ENCODE data around the gene ENG.
"Not testable (repeated sequence)": the region's sequence is repeated elsewhere in the genome, so short reads cannot be mapped to it uniquely, and the experiment has no call there.

ENG gene

DNA sequence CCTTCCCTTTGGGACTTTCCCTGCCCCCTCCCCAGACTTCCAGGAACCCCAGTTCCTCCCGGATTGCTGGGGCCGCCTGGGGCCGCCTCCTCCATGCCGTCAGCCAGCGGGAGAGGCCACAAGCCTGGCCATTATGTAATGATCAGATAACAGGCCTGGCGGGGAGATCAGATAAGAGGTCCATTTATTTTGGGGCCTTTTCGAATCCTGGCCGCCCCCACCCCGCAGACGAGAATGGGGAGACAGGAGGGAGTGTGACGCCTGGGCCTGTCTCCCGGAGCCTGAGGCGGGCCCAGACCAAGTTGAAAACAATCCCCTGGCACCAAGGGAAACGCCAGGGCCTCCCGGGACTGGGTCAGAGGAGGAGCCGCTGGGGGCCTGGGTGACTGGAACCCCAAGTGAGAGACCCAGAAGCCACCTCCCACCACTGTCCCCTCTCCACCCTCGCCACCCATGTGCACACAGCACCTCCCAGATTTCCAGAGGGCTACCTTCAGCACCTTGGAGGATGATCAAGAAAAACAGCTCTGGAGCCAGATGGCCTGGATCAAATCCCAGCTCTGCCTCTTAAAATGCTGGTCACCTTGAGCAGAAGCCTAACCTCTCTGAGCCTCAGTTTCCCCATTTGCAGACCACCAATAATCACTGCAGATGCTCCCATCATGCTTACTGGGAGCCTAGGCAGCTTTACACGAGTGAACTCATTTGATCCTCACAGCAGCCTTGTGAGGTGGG lies 7.8 kb downstream of the ENG start:
- DNase-seq (ENCODE audit: low read depth in 1 of 2, low spot score in 1 of 2), result no peak

DNA sequence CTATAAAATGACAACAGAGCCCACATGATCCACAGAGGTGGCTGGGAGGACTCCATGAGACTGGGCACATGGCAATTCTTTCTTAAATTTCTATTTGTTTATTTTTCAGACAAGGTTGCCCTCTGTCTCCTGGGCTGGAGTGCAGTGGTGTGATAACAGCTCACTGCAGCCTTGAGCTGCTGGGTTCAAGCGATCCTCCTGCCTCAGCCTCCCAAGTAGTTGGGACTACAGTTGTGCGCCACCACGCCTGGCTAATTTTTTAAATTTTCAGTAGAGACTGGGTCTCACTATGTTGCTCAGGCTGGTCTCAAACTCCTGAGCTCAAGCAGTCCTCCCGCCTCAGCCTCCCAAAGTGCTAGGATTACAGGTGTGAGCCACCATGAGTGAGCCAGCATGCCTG lies 8.8 kb downstream of the ENG start:
- not testable (repeated sequence) for DNase-seq (ENCODE audit: low read depth in 1 of 2, low spot score in 1 of 2)

DNA sequence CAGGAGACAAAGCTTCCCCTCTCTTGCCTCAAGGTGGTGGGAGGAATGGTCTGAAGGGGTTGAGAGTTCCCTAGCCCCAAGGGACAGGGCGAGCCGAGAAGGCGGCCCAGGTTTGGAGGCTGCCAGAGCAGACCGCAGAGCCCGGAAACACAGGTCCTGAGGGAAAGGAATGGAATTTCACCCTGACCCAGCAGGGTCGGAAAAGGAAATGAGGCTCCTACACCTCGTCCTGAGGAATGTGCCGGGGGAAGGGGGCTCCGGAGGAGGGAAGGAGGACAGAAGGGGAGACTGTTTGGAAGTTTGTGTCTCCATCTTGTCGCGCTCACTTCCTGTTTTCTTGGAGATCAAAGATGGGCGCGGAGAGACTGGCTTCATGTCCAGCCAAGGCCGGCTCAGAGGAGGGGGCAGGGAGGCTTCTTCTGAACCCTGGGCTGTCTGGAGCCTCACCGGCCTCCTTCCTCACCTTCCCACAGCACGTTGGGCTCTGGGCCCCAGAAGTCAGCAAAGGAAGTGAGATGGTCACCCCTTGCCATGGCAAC lies 9.6 kb downstream of the ENG start:
- DNase-seq (ENCODE audit: low read depth in 1 of 2, low spot score in 1 of 2), result no peak

DNA sequence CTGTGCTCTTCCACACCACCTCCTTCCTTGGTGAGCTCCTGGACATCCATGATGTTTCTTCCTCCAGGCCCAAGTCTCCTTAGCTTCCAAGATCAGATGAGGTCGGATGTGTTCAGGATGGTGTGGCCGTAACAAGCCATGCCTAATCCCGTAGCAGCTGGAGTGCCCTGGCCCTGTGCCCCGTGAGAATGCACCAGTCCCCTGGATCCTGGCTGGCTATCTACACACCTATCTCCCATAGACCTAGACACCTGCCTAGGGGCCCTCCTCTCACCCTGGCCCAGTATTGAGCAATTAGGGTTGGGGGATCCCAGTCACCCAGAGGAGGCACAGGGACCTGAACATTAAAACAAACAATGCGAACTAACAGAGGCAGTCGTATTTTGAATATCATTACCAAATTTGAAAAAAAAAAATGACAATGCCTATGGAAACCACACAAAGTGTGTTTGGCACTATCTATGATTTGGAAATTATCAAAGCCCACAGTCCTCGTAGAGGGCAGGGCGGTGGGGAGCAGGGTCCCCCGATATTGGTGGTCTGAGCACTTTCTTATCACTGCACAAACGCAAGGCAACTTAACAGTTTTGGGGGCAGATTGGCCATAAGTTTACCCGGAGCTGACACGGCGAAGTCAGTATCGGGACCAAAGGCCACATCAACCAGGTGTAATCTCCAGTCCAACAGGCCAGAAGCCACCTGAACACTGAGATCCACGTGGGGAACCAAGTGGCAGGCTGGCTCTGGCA lies 13.2 kb downstream of the ENG start:
- no peak for DNase-seq (ENCODE audit: low read depth in 1 of 2, low spot score in 1 of 2)

DNA sequence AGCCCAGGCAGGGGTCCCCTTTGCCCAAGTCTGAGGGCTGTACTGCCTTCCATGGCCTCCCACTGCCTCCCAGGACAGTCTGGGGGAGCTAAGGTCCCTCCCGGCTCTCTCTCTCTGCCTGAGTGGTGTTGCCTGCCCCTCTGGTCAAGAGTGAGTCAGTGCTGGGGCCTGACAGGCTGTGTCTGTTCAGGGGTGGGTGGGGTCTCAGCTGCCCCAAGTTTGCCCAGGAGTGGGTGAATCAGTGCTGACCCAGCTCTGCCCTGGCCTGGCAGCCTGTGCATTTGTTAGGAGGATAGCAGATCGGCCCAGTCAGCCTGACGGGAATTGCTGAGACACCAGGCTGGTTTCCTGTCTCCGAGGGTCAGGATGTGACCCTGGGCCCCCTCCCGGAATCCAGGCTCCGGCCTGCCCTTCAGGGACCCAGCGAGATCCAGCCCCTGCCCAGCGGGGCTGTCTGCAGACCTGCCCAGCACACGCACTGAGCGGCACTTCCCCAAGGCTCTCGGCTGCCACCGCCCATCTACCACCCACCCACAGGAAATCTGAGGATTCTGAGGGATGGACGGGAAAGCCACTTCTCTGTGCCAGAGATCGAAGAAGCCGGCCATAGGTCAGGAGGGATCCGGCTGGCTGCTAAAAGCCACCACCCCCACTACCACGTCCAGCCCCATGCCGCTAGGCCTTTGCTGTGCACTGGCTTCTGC lies 15.9 kb downstream of the ENG start:
- DNase-seq (ENCODE audit: low read depth in 1 of 2, low spot score in 1 of 2), result no peak

DNA sequence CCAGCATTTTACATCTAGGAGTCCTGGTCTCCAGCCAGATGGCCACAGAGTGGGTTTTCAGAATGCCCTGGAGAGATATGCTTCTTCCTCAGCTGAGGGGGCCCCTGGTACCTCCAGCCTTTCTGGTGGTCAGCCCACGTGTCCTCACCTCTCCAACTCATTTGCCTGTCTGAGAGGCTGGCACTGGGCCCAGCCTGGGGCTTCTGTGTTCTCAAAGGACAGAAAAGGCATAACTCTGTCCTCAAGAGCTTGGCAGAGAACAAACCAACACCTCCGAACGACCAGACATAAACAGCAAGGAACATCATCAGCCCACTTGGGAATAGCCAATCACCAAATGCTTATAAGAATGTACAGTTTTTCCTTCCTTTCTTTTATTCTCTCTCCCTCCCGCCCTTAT lies 17.1 kb downstream of the ENG start:
- DNase-seq (ENCODE audit: low read depth in 1 of 2, low spot score in 1 of 2), result no peak

DNA sequence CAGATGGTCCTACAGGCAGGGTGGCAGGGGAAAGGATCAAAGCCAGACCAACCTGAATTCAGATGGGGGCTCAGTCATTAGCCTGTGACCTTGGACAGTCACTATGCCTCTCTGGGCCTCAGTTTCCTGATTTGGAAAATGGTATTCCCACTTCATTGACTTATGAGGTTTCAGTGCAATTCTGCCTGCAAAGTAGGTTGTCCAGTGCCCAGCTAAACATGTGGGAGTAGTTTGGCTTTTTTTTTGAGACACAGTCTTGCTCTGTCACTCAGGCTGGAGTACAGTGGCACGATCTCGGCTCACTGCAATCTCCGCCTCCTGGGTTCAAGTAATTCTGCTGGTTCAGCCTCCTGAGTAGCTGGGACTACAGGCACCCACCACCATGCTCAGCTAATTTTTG lies 17.9 kb downstream of the ENG start:
- DNase-seq (ENCODE audit: low read depth in 1 of 2, low spot score in 1 of 2), result not testable (repeated sequence)

DNA sequence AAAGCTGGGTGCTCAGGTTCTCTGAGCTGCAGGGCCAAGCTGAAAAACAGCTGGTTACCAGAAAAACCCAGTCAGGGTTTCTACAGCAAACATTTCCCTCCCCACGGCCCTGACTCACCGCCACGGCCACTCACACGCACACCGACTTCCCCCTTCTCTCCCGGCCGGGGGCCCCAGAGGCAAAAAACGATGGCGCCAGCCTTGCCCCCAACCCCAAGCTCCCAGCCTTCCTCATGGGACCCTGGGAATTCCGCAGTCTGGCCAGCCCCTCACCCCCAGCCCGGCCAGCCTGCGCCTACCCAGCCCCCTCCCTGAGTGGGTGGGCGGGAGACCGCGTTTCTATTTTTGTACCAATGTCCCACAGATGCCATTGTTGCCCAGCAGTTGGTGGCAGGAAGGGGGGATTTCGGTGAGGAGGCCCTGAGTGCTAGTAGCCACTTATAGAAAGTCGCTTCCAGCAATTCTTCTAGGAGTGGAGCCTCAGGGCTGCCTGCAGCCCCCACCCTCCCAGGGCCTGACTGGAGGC lies 18.4 kb downstream of the ENG start:
- DNase-seq (ENCODE audit: low read depth in 1 of 2, low spot score in 1 of 2), result no peak

DNA sequence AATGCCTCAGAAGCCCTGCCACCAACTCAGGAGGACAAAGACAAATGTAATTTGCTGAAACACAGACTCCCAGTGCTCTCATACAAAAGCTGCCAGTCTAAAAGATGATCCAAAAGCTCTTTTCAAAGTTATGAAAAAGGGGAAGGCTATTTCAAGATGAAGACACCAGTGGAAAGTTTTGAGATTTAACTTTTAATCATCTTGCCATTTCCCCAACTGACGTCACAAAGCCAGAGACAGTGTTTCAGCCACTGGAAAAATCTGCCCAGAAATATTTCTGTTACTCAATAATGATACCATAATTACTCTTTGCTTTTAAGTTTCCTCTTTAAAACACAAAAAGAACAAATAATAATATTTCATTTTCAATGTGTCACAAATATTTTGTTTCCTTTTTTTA lies 20.9 kb downstream of the ENG start:
- DNase-seq (ENCODE audit: low read depth in 1 of 2, low spot score in 1 of 2), result no peak

DNA sequence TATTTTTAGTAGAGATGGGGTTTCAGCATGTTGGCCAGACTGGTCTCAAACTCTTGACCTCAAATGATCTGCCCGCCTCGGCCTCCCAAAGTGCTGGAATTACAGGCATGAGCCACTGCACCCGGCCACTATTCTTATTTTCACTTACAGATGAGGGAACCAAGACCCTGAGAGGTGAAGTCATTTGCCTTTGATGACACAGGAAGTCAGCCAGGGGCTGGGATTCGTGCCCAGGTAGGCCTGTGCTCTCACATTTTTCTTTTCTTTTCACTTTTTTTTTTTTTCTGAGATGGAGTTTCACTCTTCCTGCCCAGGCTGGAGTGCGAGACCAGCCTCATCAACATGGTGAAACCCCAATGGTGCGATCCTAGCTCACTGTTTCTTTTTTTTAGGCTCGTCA lies 22.2 kb downstream of the ENG start:
- DNase-seq (ENCODE audit: low read depth in 1 of 2, low spot score in 1 of 2), result no peak

DNA sequence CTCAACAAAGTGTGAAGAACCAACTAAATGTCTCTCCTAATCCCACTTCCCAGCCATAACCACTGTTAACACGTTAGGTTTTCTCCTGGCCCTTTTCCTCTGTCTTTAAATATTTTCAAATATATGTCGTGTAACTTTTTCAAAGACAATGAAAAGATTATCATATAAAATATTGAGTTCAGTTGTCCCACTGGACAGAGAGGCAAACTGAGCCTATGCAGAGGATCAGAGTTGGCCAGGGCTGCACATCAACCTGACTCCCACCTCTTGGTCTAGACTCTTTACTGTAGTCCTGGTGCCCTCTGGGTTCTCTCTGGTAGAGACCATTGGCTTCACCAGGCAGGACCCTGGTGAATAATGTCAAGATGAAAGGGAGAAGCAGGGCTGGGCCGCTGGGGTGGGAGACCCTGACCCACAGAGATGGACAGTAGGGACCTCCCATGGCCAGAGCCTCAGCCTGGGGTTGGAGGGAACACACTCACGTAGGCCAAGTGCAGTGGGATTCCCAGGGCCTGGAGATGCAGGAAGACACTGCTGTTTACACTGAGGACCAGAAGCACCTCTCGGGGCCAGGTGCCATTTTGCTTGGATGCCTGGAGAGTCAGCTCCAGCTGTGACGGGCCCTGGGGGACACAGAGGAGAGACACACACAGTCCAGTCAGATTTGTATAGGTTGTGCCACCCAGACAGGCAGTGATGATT lies 25.1 kb downstream of the ENG start:
- no peak for DNase-seq (ENCODE audit: low read depth in 1 of 2, low spot score in 1 of 2)

DNA sequence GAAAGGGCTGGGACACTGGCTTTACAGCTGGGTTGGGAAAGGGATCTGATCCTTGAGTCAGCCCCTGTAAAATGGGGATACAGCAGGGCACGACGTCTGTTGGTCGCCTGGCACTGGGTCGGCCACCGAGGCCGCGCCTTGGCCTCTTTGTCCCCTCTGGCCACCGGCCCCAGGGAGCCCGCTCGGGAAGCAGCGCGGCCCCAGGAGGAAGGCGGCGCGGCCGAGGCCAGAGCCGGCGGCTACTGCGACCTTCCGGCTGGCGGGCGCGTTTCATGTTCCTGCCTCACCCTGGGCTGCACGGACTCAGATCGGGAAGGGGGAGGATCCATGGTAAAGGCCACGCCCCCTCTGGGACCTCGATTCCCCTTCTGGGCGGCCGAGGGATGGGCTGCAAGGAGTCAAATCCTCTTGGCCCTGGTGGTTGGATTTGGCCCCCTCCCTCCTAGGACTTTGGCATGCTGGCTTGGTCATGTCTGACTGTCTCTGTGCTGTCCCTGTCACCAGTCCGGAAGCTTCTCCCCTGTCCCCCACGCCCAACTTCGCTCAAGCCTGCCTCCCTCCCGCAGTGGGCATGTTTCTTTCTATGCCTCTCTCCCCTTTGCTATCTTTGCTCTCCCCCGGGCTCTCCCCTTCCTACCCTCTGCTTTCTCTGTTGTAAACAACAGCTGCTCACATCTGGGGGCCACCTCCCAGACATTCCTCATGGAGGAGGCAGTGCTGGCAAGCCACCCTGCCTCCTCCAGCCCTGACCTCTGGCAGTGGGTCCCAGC lies 26.0 kb downstream of the ENG start:
- DNase-seq (ENCODE audit: low read depth in 1 of 2, low spot score in 1 of 2), result no peak

DNA sequence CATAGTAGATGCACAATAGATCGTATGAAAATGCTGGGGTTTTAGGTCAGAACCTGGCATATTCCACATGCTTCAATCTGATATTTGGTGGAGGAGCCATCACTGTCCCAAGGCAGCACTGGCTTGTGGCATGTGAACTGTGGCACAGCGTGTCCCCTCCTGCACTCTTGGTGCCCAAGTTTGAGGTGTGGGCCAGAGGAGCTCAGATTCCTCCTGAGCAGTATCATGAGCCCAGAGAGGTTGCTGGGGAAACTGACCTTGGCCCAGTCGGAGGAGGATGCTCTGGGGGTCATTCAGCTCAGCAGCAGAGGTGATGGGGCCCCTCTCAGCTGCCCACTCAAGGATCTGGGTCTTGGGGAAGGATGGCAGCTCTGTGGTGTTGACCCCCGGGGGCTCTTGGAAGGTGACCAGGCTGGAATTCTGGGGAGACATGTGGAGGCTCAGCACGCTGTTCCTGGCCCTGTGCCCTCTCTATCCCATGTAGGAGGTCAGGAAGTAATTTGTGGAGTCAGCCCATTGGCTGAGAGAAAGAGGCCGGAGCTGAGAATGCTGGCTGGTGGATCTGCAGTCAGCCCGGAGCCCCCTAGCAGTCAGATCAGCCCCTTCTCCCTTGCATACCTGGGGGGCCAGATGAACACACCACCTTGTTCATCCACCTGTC lies 28.1 kb downstream of the ENG start:
- DNase-seq (ENCODE audit: low read depth in 1 of 2, low spot score in 1 of 2), result no peak

DNA sequence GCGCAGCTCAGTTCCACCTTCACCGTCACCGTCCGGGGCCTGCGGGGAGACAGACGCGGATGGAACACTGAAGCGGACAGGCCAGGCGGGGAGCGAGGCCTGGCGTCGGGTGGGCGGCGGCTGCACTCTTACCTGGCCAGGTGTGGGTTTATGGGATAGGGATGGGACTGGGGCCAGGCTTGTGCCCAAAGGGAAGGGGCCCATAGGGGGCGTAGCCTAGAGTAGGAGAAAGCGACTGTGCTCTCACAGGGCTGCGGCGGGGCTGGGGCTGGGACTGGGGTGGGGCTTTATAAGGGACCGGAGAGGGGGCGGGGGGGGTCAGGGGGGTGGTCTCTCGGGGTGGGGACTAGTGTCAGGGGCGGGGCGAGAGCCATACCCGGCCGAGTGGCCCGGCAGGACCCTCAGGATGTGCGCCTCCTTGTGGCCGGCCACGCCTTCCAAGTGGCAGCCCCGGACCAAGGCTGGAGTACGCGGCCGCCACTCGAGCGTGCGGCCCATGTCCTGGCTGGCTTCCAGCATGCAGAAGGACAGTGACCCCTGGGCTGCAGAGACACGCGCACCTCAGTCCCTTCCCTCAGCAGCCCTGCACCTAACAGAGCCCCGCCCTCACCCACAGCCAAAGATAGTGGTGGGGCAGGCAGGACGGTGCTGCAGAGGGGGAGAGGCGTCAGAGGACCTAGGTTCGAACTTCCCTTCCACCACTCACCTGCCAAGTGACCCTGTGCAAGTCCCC lies 29.0 kb downstream of the ENG start:
- DNase-seq (ENCODE audit: low read depth in 1 of 2, low spot score in 1 of 2), result no peak

DNA sequence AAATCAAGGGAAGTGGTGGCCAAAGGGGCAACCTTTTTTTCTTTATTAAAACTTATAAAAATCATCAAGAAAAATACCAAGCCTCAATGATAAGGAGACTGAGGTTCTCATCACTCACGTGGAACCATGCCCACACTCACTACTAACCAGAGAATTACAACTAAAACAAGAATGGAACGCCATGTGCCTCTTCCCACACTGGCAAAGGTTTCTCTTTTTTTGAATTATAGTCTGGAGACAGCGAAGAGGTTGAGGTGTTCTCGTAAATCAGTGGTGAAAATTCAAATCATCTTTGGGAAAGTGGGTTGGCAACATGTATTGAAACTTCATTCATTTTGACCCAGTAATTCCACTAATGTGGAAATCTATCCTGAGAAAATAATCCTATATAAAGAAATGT lies 32.4 kb downstream of the ENG start:
- DNase-seq (ENCODE audit: low read depth in 1 of 2, low spot score in 1 of 2), result no peak

DNA sequence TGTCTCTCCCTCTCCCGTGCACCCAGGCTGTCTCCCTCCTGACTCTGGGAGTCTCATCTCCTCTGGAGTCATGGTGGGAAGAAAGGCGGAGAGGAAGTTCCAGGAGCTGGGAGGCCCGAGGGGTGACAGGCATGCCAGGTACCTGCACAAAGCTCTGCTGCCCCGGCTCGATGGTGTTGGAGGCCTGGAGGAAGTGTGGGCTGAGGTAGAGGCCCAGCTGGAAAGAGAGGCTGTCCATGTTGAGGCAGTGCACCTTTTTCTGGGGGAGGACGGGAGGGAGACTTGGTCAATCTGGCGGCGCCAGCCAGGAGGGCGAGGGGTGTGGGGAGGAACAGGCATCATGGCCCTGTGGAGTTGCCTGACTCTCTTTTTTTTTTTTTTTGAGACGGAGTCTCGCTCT lies 35.9 kb downstream of the ENG start:
- DNase-seq (ENCODE audit: low read depth in 1 of 2, low spot score in 1 of 2), result no peak

DNA sequence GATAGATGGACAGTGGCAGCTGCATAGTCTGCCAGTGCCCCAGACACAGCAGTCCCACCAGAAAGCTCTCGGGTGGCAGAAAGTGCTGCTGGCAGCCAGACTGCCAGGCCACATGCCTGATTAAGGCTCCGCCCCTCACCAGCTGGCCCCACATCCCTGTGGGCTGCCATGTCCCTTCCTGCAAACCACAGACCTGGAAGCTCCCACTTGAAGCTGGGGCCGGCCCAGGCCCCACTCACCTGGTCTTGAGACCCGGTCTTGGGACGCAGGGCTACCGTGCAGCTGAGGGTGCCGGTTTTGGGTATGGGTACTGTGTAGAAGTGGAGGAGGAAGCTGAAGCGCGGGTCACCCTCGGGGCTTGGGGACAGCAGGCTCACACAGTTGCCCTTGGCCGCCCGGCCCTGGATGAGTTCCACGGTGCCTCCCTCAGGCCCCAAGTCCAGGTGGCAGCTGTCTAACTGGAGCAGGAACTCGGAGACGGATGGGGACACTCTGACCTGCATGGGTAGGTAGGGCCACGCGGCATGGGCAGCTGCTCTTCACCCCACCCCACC lies 36.5 kb downstream of the ENG start:
- no peak for DNase-seq (ENCODE audit: low read depth in 1 of 2, low spot score in 1 of 2)

DNA sequence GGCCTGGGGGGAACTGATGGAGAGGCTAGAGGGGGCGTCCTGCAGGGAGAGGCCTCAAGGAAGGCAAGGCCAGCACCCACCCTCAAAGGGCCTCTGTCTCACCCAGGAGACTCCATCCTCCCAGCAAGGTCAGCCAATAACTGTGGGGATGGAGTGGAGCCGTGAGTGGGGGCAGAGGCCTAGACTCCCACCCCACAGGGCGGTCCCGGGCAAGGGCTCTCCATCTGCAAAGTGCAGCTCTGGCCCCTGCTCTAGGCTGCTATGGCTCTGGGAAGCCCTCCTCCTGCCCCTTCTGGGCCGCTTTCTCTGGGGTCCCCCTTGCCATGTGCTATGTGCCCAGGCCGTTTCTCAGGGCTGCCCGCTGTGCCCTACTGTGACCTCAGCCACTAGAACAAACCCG lies 37.7 kb downstream of the ENG start:
- no peak for DNase-seq (ENCODE audit: low read depth in 1 of 2, low spot score in 1 of 2)

DNA sequence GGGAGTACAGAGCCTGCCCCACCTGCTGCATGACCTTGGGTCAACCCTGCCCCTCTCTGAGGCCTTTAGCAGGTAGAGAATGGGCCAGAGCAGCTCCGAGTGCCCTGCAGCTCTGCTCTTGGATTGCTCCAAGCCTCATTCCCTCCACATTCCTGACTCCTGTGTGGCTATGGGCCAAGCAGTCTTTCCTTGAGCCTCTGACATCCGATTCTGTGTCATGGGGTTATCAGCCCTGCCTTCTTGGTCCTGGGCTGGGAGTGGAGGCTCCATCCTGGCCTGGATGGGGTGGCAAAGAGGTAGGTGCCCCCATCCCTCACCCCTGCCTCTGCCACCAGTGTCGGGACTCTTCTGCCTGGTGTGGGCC lies 38.1 kb downstream of the ENG start:
- no peak for DNase-seq (ENCODE audit: low read depth in 1 of 2, low spot score in 1 of 2)

All from activated CD4-positive, alpha-beta T cell treated with anti-CD3 and anti-CD28 coated beads, Interleukin-2, amount 50 U/mL, for 24 hours (primary cell).